Thoracic aorta (tissue), 2 donors: ENCODE measurements around the gene BRSK2. TPM values are rescaled to one million over a fixed set of nuclear protein-coding genes. Genes with fewer than 3 reads are reported as not detected.
A peak's percentile ranks its signal among the peaks of the same experiment; 100 is the strongest.

ENCODE experiments used
- ATAC-seq: fragments of 150-250 bp; one replicate; pipeline ENCODE4 v1.8.0; 2017; ENCODE audit warnings: low read depth; ENCODE audit not compliant: insufficient number of reproducible peaks, low FRiP score
- DNase-seq: peaks from one replicate; pipeline ENCODE4 v3.0.0-alpha.2; 2020; ENCODE audit warnings: low spot score
- H3K27ac ChIP-seq, 2 donors: fragments of 200-600 bp; sonication (generic); 1 replicate in 1 of 2; 2 replicates in 1 of 2; pipeline ENCODE4 v1.5.1; 2016; ENCODE audit warnings: mild to moderate bottlenecking in 2 of 2, moderate library complexity in 2 of 2
- H3K27me3 ChIP-seq: fragments of 200-600 bp; sonication (generic); replicated peaks from 2 replicates; pipeline ENCODE4 v1.6.0; 2016; ENCODE audit warnings: mild to moderate bottlenecking; ENCODE audit not compliant: insufficient read depth
- H3K36me3 ChIP-seq: fragments of 200-600 bp; sonication (generic); one replicate; pipeline ENCODE4 v1.5.1; 2016
- H3K4me1 ChIP-seq, 2 donors: fragments of 200-600 bp; sonication (generic); 1 replicate in 1 of 2; 2 replicates in 1 of 2; pipeline versions ENCODE4 v1.5.1 to v1.6.0; 2016; ENCODE audit warnings: low read depth in 2 of 2, mild to moderate bottlenecking in 1 of 2; ENCODE audit not compliant: control insufficient read depth in 1 of 2
- H3K4me3 ChIP-seq: fragments of 200-600 bp; sonication (generic); 2 replicates; pipeline ENCODE4 v1.5.1; 2016; ENCODE audit warnings: mild to moderate bottlenecking
- H3K9me3 ChIP-seq: fragments of 200-600 bp; sonication (generic); 2 replicates; pipeline ENCODE4 v1.5.1; 2016
- CTCF ChIP-seq: fragments of 200-600 bp; sonication (generic); IDR thresholded peaks from one replicate; pipeline ENCODE4 v1.5.1; 2019; ENCODE audit warnings: antibody characterized with exemption
- total RNA-seq, 2 donors: library from RNA; depleted of rRNA; stranded (reverse); fragments of >200 nt; gene quantifications; one replicate each; pipeline versions ENCODE4 v1.1.0 to v1.2.3, GENCODE V29; 2016

The BRSK2 gene
- total RNA-seq, 2 donors from 2014 or later, result 1.2 TPM; not detected in 1

- no peaks in the 10 kb centered on the region for H3K27me3 ChIP-seq
- DNase-seq (no peak), ATAC-seq (no peak)
- H3K9me3 ChIP-seq, result no peaks in the 10 kb centered on the region
- peaks cover 6% of the 10 kb centered on the region for H3K36me3 ChIP-seq
- H3K27ac ChIP-seq, result peak overlapping the region; percentile 96 to 99
- H3K4me3 ChIP-seq, result peak overlapping the region; percentile 70
- TF ChIP-seq CTCF, result peak; percentile 25
- H3K4me1 ChIP-seq, result peaks cover 69 to 87% of the 10 kb centered on the region in 2 donors
Measured at GRCh38 chr11:1484695-1485503, 95.2 kb downstream of the BRSK2 start.

- H3K36me3 ChIP-seq, result peaks cover under 1% of the 10 kb centered on the region
- H3K4me1 ChIP-seq, result peaks cover 65 to 82% of the 10 kb centered on the region in 2 donors
- no peak for DNase-seq
Measured at GRCh38 chr11:1485504-1485885, 95.8 kb downstream of the BRSK2 start.

GRCh38 chr11:1486054-1486825, 96.5 kb downstream of the BRSK2 start, which contains the start of gene MOB2:
MOB2 (minus strand) TSS chr11:1486779; CDS start chr11:1486556, 223 bp downstream.
- H3K4me1 ChIP-seq, result peaks cover 57 to 74% of the 10 kb centered on the region in 2 donors

More at GRCh38 chr11:1485504-1485885, 95.8 kb downstream of the BRSK2 start:
- no peak for ATAC-seq
- TF ChIP-seq CTCF, result no peak
- peak overlapping the region; percentile 70 for H3K4me3 ChIP-seq
- no peaks in the 10 kb centered on the region for H3K9me3 ChIP-seq
- peak overlapping the region; percentile 96 to 99 for H3K27ac ChIP-seq
- H3K27me3 ChIP-seq, result no peaks in the 10 kb centered on the region

GRCh38 chr11:1487091-1487850, 97.5 kb downstream of the BRSK2 start:
- peak overlapping the region; percentile 70 for H3K4me3 ChIP-seq
- H3K27ac ChIP-seq, result peak overlapping the region; percentile 69 to 99
- TF ChIP-seq CTCF, result no peak
- no peaks in the 10 kb centered on the region for H3K9me3 ChIP-seq
- no peaks in the 10 kb centered on the region for H3K27me3 ChIP-seq
- H3K4me1 ChIP-seq, result peaks cover 49 to 64% of the 10 kb centered on the region in 2 donors
- ATAC-seq (no peak), DNase-seq (no peak)
- H3K36me3 ChIP-seq, result no peaks in the 10 kb centered on the region

More at GRCh38 chr11:1486054-1486825, 96.5 kb downstream of the BRSK2 start, which contains the start of gene MOB2:
- TF ChIP-seq CTCF, result peak; percentile 11
- no peak for ATAC-seq
- peak within 1 kb of the TSS; percentile 70 for H3K4me3 ChIP-seq
- no peaks in the 10 kb centered on the region for H3K9me3 ChIP-seq
- H3K36me3 ChIP-seq, result no peaks in the 10 kb centered on the region
- peak within 1 kb of the TSS; percentile 96 to 99 for H3K27ac ChIP-seq
- H3K27me3 ChIP-seq, result no peaks in the 10 kb centered on the region
- DNase-seq, result no peak
